Astrocyte of the spinal cord (primary cell): ENCODE measurements around the gene E2F1.

Experiments used
- DNase-seq: peaks from one replicate; pipeline ENCODE4 v3.0.0; 2011; ENCODE audit warnings: low read depth, low spot score
- H3K4me3 ChIP-seq: 2 replicates; pipeline ENCODE4 v1.5.1; 2011; ENCODE audit warnings: low read depth, mild to moderate bottlenecking, low read length, moderate library complexity
- in situ Hi-C: cut with HindIII; loops from 2 replicates; pipeline ENCODE4 v1.10.0; 2017; ENCODE audit warnings: low sequenced_read_pairs
- TF ChIP-seq, protein P1 (sequence below): IDR thresholded peaks from 2 replicates; pipeline ENCODE4 v1.5.1; 2012; ENCODE audit warnings: low read depth, mild to moderate bottlenecking, low read length, inconsistent platforms

Gene E2F1, protein sequence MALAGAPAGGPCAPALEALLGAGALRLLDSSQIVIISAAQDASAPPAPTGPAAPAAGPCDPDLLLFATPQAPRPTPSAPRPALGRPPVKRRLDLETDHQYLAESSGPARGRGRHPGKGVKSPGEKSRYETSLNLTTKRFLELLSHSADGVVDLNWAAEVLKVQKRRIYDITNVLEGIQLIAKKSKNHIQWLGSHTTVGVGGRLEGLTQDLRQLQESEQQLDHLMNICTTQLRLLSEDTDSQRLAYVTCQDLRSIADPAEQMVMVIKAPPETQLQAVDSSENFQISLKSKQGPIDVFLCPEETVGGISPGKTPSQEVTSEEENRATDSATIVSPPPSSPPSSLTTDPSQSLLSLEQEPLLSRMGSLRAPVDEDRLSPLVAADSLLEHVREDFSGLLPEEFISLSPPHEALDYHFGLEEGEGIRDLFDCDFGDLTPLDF

DNA sequence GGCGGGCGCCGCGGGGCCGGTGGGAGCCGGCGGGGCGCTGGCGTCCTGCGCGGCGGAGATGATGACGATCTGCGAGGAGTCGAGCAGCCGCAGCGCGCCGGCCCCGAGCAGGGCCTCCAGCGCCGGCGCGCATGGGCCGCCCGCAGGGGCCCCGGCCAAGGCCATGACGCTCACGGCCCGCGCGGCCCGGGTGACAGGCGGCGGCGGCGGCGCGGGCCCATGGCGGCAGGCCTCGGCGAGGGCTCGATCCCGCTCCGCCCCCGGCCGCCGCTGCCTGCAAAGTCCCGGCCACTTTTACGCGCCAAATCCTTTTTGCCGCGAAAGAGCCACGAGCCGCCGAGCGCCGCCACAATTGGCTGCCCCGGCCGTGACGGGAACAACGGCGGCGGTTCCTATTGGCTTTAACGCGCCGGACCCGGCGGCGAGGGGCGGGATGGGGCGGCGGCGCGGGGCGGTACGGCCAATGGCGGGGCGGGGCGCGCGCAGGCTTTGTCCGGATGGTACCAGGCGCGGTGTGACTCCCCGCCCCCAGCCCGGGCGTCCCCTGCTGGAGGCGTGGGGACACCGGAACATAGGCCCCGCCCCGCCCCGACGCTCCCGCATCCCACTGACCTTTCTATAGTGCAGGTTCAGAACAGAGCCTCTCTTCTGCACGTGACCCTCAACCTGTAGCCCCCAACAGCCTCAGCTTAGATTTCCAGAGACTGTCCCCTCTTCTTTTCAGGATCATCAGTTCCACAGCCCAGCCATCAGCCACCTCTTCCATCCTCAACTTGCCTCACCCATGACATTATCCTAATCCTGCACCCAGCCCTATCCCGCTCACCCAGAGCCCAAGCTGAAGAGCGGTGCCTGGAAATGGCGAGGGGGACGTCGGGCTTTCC, at the start of gene E2F1:
TSS of gene E2F1 (minus strand) at position 286 of the 884 bp plus-strand sequence. CDS start at position 165, 121 bp downstream.
- in situ Hi-C loops, result no loop called here
- TF ChIP-seq, protein P1, sequence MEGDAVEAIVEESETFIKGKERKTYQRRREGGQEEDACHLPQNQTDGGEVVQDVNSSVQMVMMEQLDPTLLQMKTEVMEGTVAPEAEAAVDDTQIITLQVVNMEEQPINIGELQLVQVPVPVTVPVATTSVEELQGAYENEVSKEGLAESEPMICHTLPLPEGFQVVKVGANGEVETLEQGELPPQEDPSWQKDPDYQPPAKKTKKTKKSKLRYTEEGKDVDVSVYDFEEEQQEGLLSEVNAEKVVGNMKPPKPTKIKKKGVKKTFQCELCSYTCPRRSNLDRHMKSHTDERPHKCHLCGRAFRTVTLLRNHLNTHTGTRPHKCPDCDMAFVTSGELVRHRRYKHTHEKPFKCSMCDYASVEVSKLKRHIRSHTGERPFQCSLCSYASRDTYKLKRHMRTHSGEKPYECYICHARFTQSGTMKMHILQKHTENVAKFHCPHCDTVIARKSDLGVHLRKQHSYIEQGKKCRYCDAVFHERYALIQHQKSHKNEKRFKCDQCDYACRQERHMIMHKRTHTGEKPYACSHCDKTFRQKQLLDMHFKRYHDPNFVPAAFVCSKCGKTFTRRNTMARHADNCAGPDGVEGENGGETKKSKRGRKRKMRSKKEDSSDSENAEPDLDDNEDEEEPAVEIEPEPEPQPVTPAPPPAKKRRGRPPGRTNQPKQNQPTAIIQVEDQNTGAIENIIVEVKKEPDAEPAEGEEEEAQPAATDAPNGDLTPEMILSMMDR, result peak; percentile 11
- peak within 1 kb of the TSS; percentile 42 for H3K4me3 ChIP-seq
- DNase-seq, result peak; percentile 91

DNA sequence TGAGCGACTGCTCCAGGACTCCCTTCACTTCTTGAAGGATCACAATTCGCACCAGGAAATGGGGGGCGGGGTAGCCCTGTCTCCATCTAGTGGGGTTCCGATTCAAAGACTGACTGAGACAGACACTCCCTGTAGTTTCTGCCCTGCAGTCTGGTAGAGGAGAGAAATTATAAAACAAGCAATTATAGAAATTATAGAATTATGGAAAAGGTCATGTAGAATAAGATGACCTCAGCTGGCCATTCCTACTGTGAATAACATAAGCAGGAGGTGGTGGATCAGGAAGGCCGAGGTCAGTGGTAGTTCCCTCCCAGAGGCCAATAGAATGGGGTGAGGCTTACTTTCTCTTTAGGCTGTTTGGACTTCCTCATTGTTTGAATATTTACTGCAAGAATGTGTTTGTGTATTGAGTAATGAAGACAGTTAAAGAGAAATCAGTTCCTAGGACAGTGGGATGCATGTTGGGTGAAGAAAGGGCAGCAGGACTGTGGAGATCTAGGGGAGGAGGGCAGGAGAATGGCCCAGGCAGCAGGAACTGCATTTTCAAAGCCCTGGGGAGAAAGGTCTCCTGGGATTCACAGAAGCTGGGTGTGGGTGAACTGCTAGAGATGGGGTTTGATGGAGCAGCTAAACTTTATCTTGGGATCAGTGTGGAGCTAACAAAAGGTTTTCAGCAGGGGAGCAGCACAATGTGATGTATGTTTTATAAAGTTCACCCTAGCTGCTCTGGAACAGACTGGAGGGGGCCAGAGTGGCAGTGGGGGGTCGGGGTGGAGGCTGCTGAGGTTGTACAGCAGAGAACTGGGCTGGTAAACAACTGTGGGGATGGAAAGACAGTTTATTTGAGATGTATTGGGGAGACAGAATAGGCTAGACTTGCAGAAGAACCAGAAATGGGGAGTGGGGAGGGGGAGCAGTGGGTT, 47.7 kb upstream of the E2F1 start:
- in situ Hi-C loops, result no loop called here
- DNase-seq, result peak; percentile 65
- no peak overlapping the region for H3K4me3 ChIP-seq
- TF ChIP-seq, protein P1, result no peak

DNA sequence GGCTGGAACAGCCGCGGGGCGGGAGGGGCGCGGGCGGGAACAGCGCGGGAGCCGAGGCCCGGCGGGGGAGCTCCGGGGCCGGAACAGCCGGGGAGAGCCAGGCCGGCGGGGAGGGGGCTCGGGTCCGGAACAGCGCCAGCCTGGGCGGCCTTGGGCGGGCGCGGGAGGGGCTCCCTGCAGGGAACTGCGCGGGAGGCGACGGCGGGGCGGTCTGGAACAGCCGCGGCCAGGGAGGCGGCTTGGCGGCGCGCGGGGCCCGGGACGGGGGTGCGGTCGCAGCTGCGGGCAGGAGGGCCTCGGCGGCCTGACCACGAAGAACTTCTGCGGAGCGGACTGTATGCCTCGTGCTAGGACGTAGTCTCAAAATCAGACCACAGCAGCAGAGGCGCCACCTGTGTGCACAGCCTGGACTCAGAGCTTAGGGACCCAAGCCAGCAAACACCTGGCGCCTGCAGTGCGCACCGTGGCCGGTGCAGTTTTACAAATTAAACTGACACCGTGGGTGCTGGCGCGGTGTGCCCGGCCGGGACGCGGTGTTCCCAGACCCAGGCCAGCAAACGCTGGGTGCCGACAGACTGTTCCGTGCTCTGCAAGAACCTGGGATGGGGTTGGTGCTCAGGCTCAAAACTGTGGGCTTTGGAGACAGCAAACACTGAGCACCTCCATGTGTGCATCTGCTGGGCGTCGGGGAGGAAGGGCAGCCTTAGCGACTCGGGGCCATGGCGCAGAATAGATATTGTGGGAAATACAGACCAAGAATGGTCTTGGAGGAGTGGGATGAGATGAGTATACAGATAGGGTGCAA, 46.2 kb upstream of the E2F1 start:
- DNase-seq, result peak; percentile 78
- in situ Hi-C loops, result no loop called here
- TF ChIP-seq, protein P1, result peak; percentile 11
- H3K4me3 ChIP-seq, result peak overlapping the region; percentile 32

- peak; percentile 81 for DNase-seq
- peak within 1 kb of the TSS; percentile 51 for H3K4me3 ChIP-seq
- TF ChIP-seq, protein P1, result peak; percentile 81
- in situ Hi-C loops, result no loop called here
Observed at GRCh38 chr20:33731693-33732165, 45.5 kb upstream of the E2F1 start, which contains the start of gene ZNF341. Gene ZNF341, plus strand, starts transcription at chr20:33731996. Its CDS starts 26 bp downstream, at chr20:33732022.

- no peak for DNase-seq
- peak overlapping the region; percentile 51 for H3K4me3 ChIP-seq
- in situ Hi-C loops, result no loop called here
- TF ChIP-seq, protein P1, result no peak
Observed at GRCh38 chr20:33730946-33731692, 44.9 kb upstream of the E2F1 start.
